CD14-positive monocyte (primary cell): ENCODE measurements around the gene USP25. TPM values are rescaled to one million over a fixed set of nuclear protein-coding genes. Genes with fewer than 3 reads are reported as not detected.

ENCODE experiments used
- DNase-seq, 3 donors: peaks; one replicate each; pipeline ENCODE4 v3.0.0-alpha.2; 2011 to 2022
- H2AFZ ChIP-seq: 2 replicates; pipeline ENCODE4 v1.6.0; 2012; ENCODE audit warnings: mild to moderate bottlenecking, low read depth, low read length, inconsistent platforms; ENCODE audit not compliant: insufficient read depth, poor library complexity, severe bottlenecking
- H3K27ac ChIP-seq, 2 donors: 1 replicate in 1 of 2; 2 replicates in 1 of 2; pipeline ENCODE4 v1.5.1; 2012 to 2013; ENCODE audit warnings: low read length in 2 of 2, control low read depth in 1 of 2, inconsistent platforms in 1 of 2, low read depth in 1 of 2, mild to moderate bottlenecking in 1 of 2
- H3K27me3 ChIP-seq, 2 donors: one replicate each; pipeline versions ENCODE4 v1.6.0 to v1.6.1; 2011 to 2013; ENCODE audit warnings: low read length in 2 of 2; ENCODE audit not compliant: control insufficient read depth in 2 of 2, insufficient read depth in 2 of 2
- H3K36me3 ChIP-seq, 2 donors: replicated peaks in 1 of 2; 1 replicate in 1 of 2; 2 replicates in 1 of 2; pipeline versions ENCODE4 v1.5.1 to v1.6.1; 2012 to 2013; ENCODE audit warnings: low read length in 2 of 2, control low read depth in 1 of 2, inconsistent platforms in 1 of 2, mild to moderate bottlenecking in 1 of 2; ENCODE audit not compliant: insufficient read depth in 2 of 2, control insufficient read depth in 1 of 2
- H3K4me1 ChIP-seq, 2 donors: 1 replicate in 1 of 2; 2 replicates in 1 of 2; pipeline versions ENCODE4 v1.5.1 to v1.6.1; 2012 to 2013; ENCODE audit warnings: low read length in 2 of 2, control low read depth in 1 of 2, inconsistent platforms in 1 of 2, mild to moderate bottlenecking in 1 of 2, moderate library complexity in 1 of 2; ENCODE audit not compliant: insufficient read depth in 2 of 2, control insufficient read depth in 1 of 2
- H3K4me2 ChIP-seq: replicated peaks from 2 replicates; pipeline ENCODE3; 2012; ENCODE audit warnings: low read length, moderate library complexity, mild to moderate bottlenecking; ENCODE audit not compliant: poor library complexity, severe bottlenecking; ENCODE audit errors: extremely low read depth
- H3K4me3 ChIP-seq, 3 experiments: fragments of 200-600 bp in 1 of 3; sonication (generic) in 1 of 3; replicated peaks in 1 of 3; 1 replicate in 2 of 3; 2 replicates in 1 of 3; pipeline ENCODE4 v1.5.1; 2011 to 2013; ENCODE audit warnings: low read length in 3 of 3, mild to moderate bottlenecking in 3 of 3, control low read depth in 2 of 3, low read depth in 2 of 3, inconsistent platforms in 1 of 3, moderate library complexity in 1 of 3
- H3K79me2 ChIP-seq: 2 replicates; pipeline ENCODE4 v1.6.0; 2012; ENCODE audit warnings: mild to moderate bottlenecking, control low read depth, inconsistent platforms, low read length, moderate library complexity; ENCODE audit not compliant: insufficient read depth
- H3K9ac ChIP-seq: 2 replicates; pipeline ENCODE4 v1.6.0; 2017; ENCODE audit warnings: low read length, mild to moderate bottlenecking; ENCODE audit not compliant: insufficient read depth, poor library complexity, severe bottlenecking
- H3K9me3 ChIP-seq, 2 donors: replicated peaks in 1 of 2; 1 replicate in 1 of 2; 2 replicates in 1 of 2; pipeline versions ENCODE4 v1.5.1 to v1.6.1; 2012 to 2013; ENCODE audit warnings: low read length in 2 of 2, control low read depth in 1 of 2; ENCODE audit not compliant: control insufficient read depth in 1 of 2, insufficient read depth in 1 of 2
- H4K20me1 ChIP-seq: 2 replicates; pipeline ENCODE4 v1.6.0; 2012; ENCODE audit warnings: mild to moderate bottlenecking, low read length, control low read depth, moderate library complexity; ENCODE audit not compliant: insufficient read depth
- H3K27ac Mint-ChIP-seq, 7 donors: one replicate each; pipeline ENCODE4 v1.8.0; 2020; ENCODE audit warnings: mild to moderate bottlenecking in 7 of 7, mixed read lengths in 7 of 7, moderate library complexity in 6 of 7, inconsistent platforms in 2 of 7
- H3K27me3 Mint-ChIP-seq, 3 donors: one replicate each; pipeline ENCODE4 v1.8.0; 2021 to 2022; ENCODE audit warnings: low read depth in 3 of 3, mild to moderate bottlenecking in 3 of 3, mixed read lengths in 3 of 3, moderate library complexity in 3 of 3, inconsistent platforms in 1 of 3
- H3K36me3 Mint-ChIP-seq, 2 donors: one replicate each; pipeline ENCODE4 v1.8.0; 2020; ENCODE audit warnings: mixed read lengths in 2 of 2, inconsistent platforms in 1 of 2, mild to moderate bottlenecking in 1 of 2
- H3K4me1 Mint-ChIP-seq: one replicate; pipeline ENCODE4 v1.8.0; 2020; ENCODE audit warnings: mild to moderate bottlenecking, mixed read lengths
- H3K4me3 Mint-ChIP-seq, 2 donors: one replicate each; pipeline ENCODE4 v1.8.0; 2020; ENCODE audit warnings: mild to moderate bottlenecking in 2 of 2, mixed read lengths in 2 of 2, moderate library complexity in 1 of 2
- H3K9me3 Mint-ChIP-seq, 7 donors: one replicate each; pipeline ENCODE4 v1.8.0; 2020 to 2022; ENCODE audit warnings: mixed read lengths in 7 of 7, mild to moderate bottlenecking in 6 of 7, moderate library complexity in 6 of 7, inconsistent platforms in 2 of 7
- WGBS: methylation state at CpG from one replicate; pipeline ENCODE4 v1.1.5; 2013; ENCODE audit warnings: missing lambda C conversion rate; ENCODE audit not compliant: insufficient coverage; 5-methylcytosine and 5-hydroxymethylcytosine counted together
- intact Hi-C, 2 donors: fragments of 100-400 bp; cut with micrococcal nuclease; formaldehyde crosslinking; loops; one replicate each; pipeline versions ENCODE4 v1.15.0 to v1.15.1; 2023
- polyA plus RNA-seq, 3 donors: library from polyadenylated mRNA; depleted of rRNA in 1 of 3; unstranded in 2 of 3; stranded (reverse) in 1 of 3; fragments of 300-500 nt in 2 of 3; fragments of >200 nt in 1 of 3; fragmentation: Illumina TruSeq in 2 of 3; gene quantifications; 1 replicate in 2 of 3; 2 replicates in 1 of 3; pipeline ENCODE4 v1.2.3, GENCODE V29; 2012 to 2021
- TF ChIP-seq, protein P1 (sequence below): fragments of 200-600 bp; IDR thresholded peaks from one replicate; pipeline ENCODE4 v1.8.0; 2022; ENCODE audit warnings: antibody characterized with exemption, mild to moderate bottlenecking

Gene USP25
- polyA plus RNA-seq, 3 donors, result 7.2 to 15.6 (median 9.6) TPM

DNA sequence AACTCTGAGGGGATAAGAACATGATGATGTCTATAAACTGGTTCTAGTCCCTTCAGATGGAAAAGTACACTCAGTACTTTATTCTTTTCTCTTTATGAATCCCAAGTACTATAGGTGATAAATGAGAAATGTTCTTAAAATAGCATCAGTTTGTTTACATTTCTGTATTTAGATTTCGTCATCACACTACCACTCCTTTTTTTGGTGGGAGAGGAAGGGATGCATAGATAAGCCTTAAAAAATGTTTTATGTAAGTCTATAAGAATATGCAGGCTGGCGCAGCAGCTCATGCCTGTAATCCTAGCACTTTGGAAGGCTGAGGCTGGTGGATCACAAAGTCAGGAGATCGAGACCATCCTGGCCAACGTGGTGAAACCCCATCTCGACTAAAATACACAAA, 144.8 kb downstream of the USP25 start:
- Mint-ChIP-seq H3K4me3 (no peak overlapping the region), H3K27ac (peak overlapping the region in 1 of 7 donors; percentile 52), H3K9me3 (peaks cover 0 to 4% (median 0%) of the 10 kb centered on the region in 7 donors), H3K27me3 (no peaks in the 10 kb centered on the region), H3K36me3 (peaks cover 54 to 76% of the 10 kb centered on the region in 2 donors), H3K4me1 (no peaks in the 10 kb centered on the region)
- TF ChIP-seq, protein P1, sequence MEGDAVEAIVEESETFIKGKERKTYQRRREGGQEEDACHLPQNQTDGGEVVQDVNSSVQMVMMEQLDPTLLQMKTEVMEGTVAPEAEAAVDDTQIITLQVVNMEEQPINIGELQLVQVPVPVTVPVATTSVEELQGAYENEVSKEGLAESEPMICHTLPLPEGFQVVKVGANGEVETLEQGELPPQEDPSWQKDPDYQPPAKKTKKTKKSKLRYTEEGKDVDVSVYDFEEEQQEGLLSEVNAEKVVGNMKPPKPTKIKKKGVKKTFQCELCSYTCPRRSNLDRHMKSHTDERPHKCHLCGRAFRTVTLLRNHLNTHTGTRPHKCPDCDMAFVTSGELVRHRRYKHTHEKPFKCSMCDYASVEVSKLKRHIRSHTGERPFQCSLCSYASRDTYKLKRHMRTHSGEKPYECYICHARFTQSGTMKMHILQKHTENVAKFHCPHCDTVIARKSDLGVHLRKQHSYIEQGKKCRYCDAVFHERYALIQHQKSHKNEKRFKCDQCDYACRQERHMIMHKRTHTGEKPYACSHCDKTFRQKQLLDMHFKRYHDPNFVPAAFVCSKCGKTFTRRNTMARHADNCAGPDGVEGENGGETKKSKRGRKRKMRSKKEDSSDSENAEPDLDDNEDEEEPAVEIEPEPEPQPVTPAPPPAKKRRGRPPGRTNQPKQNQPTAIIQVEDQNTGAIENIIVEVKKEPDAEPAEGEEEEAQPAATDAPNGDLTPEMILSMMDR, result no peak
- no peak for DNase-seq
- Histone ChIP-seq H3K27ac (no peak overlapping the region), H3K4me1 (no peaks in the 10 kb centered on the region), H3K4me2 (no peak overlapping the region), H3K9me3 (no peaks in the 10 kb centered on the region), H3K36me3 (peaks cover 77 to 96% of the 10 kb centered on the region in 2 donors), H3K9ac (no peak overlapping the region), H3K4me3 (no peak overlapping the region), H3K27me3 (no peaks in the 10 kb centered on the region), H4K20me1 (peaks cover 4% of the 10 kb centered on the region), H3K79me2 (no peaks in the 10 kb centered on the region), H2AFZ (no peak overlapping the region)
- no CpG with 5 or more reads among the region's 5 CpGs for WGBS
- intact Hi-C loops, result no loop called here

DNA sequence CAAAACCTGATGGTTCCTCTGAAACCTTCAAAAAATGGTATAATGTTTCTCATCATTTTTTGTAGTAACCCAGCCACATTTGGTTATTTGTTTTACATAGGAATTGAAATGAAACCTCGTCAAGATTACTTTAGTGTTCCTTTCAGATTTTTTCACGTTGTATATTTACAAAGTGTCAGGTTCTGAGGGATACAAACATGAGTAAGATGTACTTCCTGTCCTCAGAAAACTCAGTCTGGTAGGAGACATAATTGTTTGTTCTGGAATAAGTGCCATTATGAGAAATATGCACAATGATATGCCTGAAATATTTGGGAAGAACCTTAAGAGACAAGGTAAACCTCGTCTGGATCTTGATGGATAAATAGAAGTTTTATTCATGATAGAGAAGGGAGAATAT, 145.5 kb downstream of the USP25 start:
- intact Hi-C loops, result no loop called here
- TF ChIP-seq, protein P1, result no peak
- Histone ChIP-seq H3K27ac (no peak overlapping the region), H3K27me3 (no peaks in the 10 kb centered on the region), H3K36me3 (peaks cover 77 to 96% of the 10 kb centered on the region in 2 donors), H3K9me3 (peaks cover 0 to under 1% of the 10 kb centered on the region in 2 donors), H3K4me2 (no peak overlapping the region), H4K20me1 (peaks cover 4% of the 10 kb centered on the region), H3K9ac (no peak overlapping the region), H3K4me3 (no peak overlapping the region), H3K4me1 (no peaks in the 10 kb centered on the region), H2AFZ (no peak overlapping the region), H3K79me2 (no peaks in the 10 kb centered on the region)
- H3K4me3 Mint-ChIP-seq, result no peak overlapping the region
- no peak for DNase-seq
- H3K36me3 Mint-ChIP-seq, result peaks cover 53 to 75% of the 10 kb centered on the region in 2 donors
- no peaks in the 10 kb centered on the region for H3K4me1 Mint-ChIP-seq
- H3K27ac Mint-ChIP-seq, result peak overlapping the region in 1 of 7 donors; percentile 2
- no peaks in the 10 kb centered on the region for H3K27me3 Mint-ChIP-seq
- WGBS, result no CpG with 5 or more reads among the region's 3 CpGs
- peaks cover 0 to 6% (median 1%) of the 10 kb centered on the region in 7 donors for H3K9me3 Mint-ChIP-seq
